Left lung (tissue), 10 donors: ENCODE results near the gene DLG4. TPM values are rescaled to one million over a fixed set of nuclear protein-coding genes. Genes with fewer than 3 reads are reported as not detected.
"Not testable (repeated sequence)": the region's sequence is repeated elsewhere in the genome, so short reads cannot be mapped to it uniquely, and the experiment has no call there.

Experiments used
- ATAC-seq: fragments of 200-7000 bp; cut with Tn5 transposase; one replicate; pipeline ENCODE4 v1.9.1; 2020; ENCODE audit warnings: moderate library complexity
- DNase-seq, 4 donors: peaks; one replicate each; pipeline ENCODE4 v3.0.0-alpha.2; 2013 to 2020
- H3K27ac ChIP-seq, 2 donors: fragments of 200-600 bp; sonication (generic) in 1 of 2; one replicate each; pipeline versions ENCODE4 v1.5.0 to v1.8.0; 2020 to 2021
- H3K27me3 ChIP-seq, 2 donors: fragments of 200-600 bp; sonication (generic) in 1 of 2; one replicate each; pipeline versions ENCODE4 v1.5.0 to v1.8.0; 2020 to 2021
- H3K36me3 ChIP-seq, 2 donors: fragments of 200-600 bp; sonication (generic) in 1 of 2; one replicate each; pipeline versions ENCODE4 v1.5.0 to v1.8.0; 2020 to 2021
- H3K4me1 ChIP-seq, 2 donors: fragments of 200-600 bp; one replicate each; pipeline ENCODE4 v1.8.0; 2021
- H3K4me3 ChIP-seq, 2 donors: fragments of 200-600 bp; sonication (generic) in 1 of 2; one replicate each; pipeline versions ENCODE4 v1.5.0 to v1.8.0; 2020 to 2021; ENCODE audit warnings: mild to moderate bottlenecking in 1 of 2
- H3K9me3 ChIP-seq, 2 donors: fragments of 200-600 bp; sonication (generic) in 1 of 2; one replicate each; pipeline versions ENCODE4 v1.5.0 to v1.8.0; 2020 to 2021
- intact Hi-C, 2 donors: fragments of 100-400 bp; cut with DNase I; formaldehyde crosslinking; loops; one replicate each; pipeline versions ENCODE4 v1.11.2 to v1.14.2; 2022
- polyA plus RNA-seq, 6 donors: library from polyadenylated mRNA; unstranded; fragments of 120-200 nt; gene quantifications; one replicate each; pipeline ENCODE4 v1.2.1, GENCODE V29; 2013; ENCODE audit not compliant: insufficient read length in 6 of 6
- total RNA-seq, 2 donors: library from RNA; stranded (reverse); fragmentation: NEBNext Ultra II Directional; extraction: Animal tissue kit (Norgen Biotek cat#: 25700); gene quantifications; one replicate each; pipeline ENCODE4 v1.2.1, GENCODE V29; 2021
- TF ChIP-seq, protein P1 (sequence below), 2 donors: fragments of 200-600 bp; sonication (generic) in 1 of 2; IDR thresholded peaks; one replicate each; pipeline versions ENCODE4 v1.5.0 to v1.8.0; 2021; ENCODE audit warnings: antibody characterized with exemption in 2 of 2
- donor health status: DM: no; HTN: yes; CAD: no.
- donor health status: DM: no; HTN: no; CAD: no.

Gene DLG4
- total and polyA plus RNA-seq, 8 donors: 25.9 to 60.0 (median 45.1) TPM

- Histone ChIP-seq H3K9me3 (no peaks in the 10 kb centered on the region), H3K36me3 (peaks cover 0 to 12% of the 10 kb centered on the region in 2 donors), H3K4me1 (peaks cover 0 to 9% of the 10 kb centered on the region in 2 donors), H3K27me3 (no peaks in the 10 kb centered on the region), H3K4me3 (no peak overlapping the region), H3K27ac (no peak overlapping the region)
- ATAC-seq (no peak), DNase-seq (no peak)
- intact Hi-C loops: no loop called here
- TF ChIP-seq, protein P1, sequence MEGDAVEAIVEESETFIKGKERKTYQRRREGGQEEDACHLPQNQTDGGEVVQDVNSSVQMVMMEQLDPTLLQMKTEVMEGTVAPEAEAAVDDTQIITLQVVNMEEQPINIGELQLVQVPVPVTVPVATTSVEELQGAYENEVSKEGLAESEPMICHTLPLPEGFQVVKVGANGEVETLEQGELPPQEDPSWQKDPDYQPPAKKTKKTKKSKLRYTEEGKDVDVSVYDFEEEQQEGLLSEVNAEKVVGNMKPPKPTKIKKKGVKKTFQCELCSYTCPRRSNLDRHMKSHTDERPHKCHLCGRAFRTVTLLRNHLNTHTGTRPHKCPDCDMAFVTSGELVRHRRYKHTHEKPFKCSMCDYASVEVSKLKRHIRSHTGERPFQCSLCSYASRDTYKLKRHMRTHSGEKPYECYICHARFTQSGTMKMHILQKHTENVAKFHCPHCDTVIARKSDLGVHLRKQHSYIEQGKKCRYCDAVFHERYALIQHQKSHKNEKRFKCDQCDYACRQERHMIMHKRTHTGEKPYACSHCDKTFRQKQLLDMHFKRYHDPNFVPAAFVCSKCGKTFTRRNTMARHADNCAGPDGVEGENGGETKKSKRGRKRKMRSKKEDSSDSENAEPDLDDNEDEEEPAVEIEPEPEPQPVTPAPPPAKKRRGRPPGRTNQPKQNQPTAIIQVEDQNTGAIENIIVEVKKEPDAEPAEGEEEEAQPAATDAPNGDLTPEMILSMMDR (IDR thresholded peaks at IDR 0.05): peak in 1 of 2 donors; percentile 13
Observed at GRCh38 chr17:7186241-7186640, 33.4 kb downstream of the DLG4 start.

- no peak overlapping the region for H3K27ac ChIP-seq
- DNase-seq (peak in 1 of 4 donors; percentile 18), ATAC-seq (no peak)
- intact Hi-C loops: no loop called here
- no peaks in the 10 kb centered on the region for H3K36me3 ChIP-seq
- H3K4me3 ChIP-seq: no peak overlapping the region
- peaks cover 0 to 9% of the 10 kb centered on the region in 2 donors for H3K4me1 ChIP-seq
- H3K9me3 ChIP-seq: no peaks in the 10 kb centered on the region
- no peaks in the 10 kb centered on the region for H3K27me3 ChIP-seq
- TF ChIP-seq, protein P1 (IDR thresholded peaks at IDR 0.05): no peak
Observed at GRCh38 chr17:7184647-7185046, 35.0 kb downstream of the DLG4 start.

- H3K4me1 ChIP-seq: peaks cover 0 to 9% of the 10 kb centered on the region in 2 donors
- ATAC-seq: peak; percentile 79
- H3K9me3 ChIP-seq: no peaks in the 10 kb centered on the region
- DNase-seq: peak in 2 of 4 donors; percentile 72 to 76
- H3K4me3 ChIP-seq: no peak overlapping the region
- H3K36me3 ChIP-seq: no peaks in the 10 kb centered on the region
- H3K27me3 ChIP-seq: no peaks in the 10 kb centered on the region
- H3K27ac ChIP-seq: no peak overlapping the region
- TF ChIP-seq, protein P1 (IDR thresholded peaks at IDR 0.05): no peak
- intact Hi-C loops: no loop called here
Observed at GRCh38 chr17:7184091-7184488, 35.5 kb downstream of the DLG4 start.

GRCh38 chr17:7183433-7184090 is 36.1 kb downstream of the DLG4 start:
- peaks cover 0 to 3% of the 10 kb centered on the region in 2 donors for H3K27me3 ChIP-seq
- intact Hi-C loops: no loop called here
- H3K4me1 ChIP-seq: peaks cover 0 to 9% of the 10 kb centered on the region in 2 donors
- no peak overlapping the region for H3K27ac ChIP-seq
- TF ChIP-seq, protein P1 (IDR thresholded peaks at IDR 0.05): no peak
- H3K36me3 ChIP-seq: no peaks in the 10 kb centered on the region
- H3K4me3 ChIP-seq: no peak overlapping the region
- ATAC-seq (no peak), DNase-seq (peak in 1 of 4 donors; percentile 2)
- no peaks in the 10 kb centered on the region for H3K9me3 ChIP-seq

DNA sequence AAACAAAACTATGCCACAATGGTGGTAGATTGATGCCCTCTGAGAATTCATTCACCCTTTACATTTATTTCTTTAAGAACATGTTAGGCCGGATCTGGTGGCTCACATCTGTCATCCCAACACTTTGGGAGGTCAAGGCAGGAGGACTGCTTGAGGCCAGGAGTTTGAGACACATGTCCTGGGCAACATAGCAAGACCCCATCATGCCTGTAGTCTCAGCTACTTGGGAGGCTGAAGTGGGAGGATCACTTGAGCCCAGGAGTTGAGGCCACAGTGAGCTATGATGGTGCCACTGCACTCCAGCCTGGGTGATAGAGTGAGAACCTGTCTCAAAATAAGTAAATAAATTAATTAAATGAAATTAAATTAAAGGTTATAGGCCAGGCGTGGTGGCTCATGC is 37.5 kb downstream of the DLG4 start:
- DNase-seq, ATAC-seq, H3K27ac ChIP-seq, H3K4me3 ChIP-seq, intact Hi-C loops, H3K36me3 ChIP-seq, H3K9me3 ChIP-seq: not testable (repeated sequence)
- Histone ChIP-seq H3K4me1 (peaks cover 7 to 21% of the 10 kb centered on the region in 2 donors), H3K27me3 (peaks cover 0 to 18% of the 10 kb centered on the region in 2 donors)
